SK-N-SH treated with all-trans-retinoic acid at 6 μM for 48 hours (cell line): Measurements from ENCODE around the gene TMEM222.

Source experiments
- ATAC-seq: fragments of 200-7000 bp; cut with Tn5 transposase; 3 replicates; pipeline ENCODE4 v1.9.1; 2020; ENCODE audit warnings: mild to moderate bottlenecking, moderate library complexity
- ARNTL ChIP-seq: fragments of 450-650 bp; formaldehyde crosslinking; IDR thresholded peaks from 2 replicates; pipeline ENCODE4 v1.5.0; 2020; ENCODE audit warnings: low read depth, mild to moderate bottlenecking, moderate library complexity, borderline replicate concordance
- BACH2 ChIP-seq: fragments of 250-450 bp; sonication (Bioruptor Pico); IDR thresholded peaks from 2 replicates; pipeline ENCODE4 v1.9.0; 2021; ENCODE audit warnings: mild to moderate bottlenecking, borderline replicate concordance
- CSDC2 ChIP-seq: fragments of 250-450 bp; sonication (Bioruptor Pico); IDR thresholded peaks from 2 replicates; pipeline ENCODE4 v1.5.0; 2020; ENCODE audit warnings: mild to moderate bottlenecking, moderate library complexity
- ESRRG ChIP-seq: fragments of 250-450 bp; sonication (Bioruptor Pico); IDR thresholded peaks from 2 replicates; pipeline ENCODE4 v1.6.1; 2021; ENCODE audit warnings: mild to moderate bottlenecking
- GLIS3 ChIP-seq: fragments of 250-450 bp; sonication (Bioruptor Pico); IDR thresholded peaks from 2 replicates; pipeline ENCODE4 v1.5.0; 2020; ENCODE audit warnings: mild to moderate bottlenecking, moderate library complexity
- ISL1 ChIP-seq: fragments of 250-450 bp; sonication (Bioruptor Pico); IDR thresholded peaks from 2 replicates; pipeline ENCODE4 v2.1.2; 2022; ENCODE audit warnings: mild to moderate bottlenecking, moderate library complexity
- OSR1 ChIP-seq: fragments of 250-450 bp; sonication (Bioruptor Pico); IDR thresholded peaks from 2 replicates; pipeline ENCODE4 v1.8.0; 2022; ENCODE audit warnings: moderate library complexity, mild to moderate bottlenecking, inconsistent platforms
- PPARA ChIP-seq: fragments of 250-450 bp; sonication (Bioruptor Pico); IDR thresholded peaks from 2 replicates; pipeline ENCODE4 v1.5.0; 2020; ENCODE audit warnings: mild to moderate bottlenecking, borderline replicate concordance
- RARB ChIP-seq: fragments of 250-450 bp; sonication (Bioruptor Pico); IDR thresholded peaks from 2 replicates; pipeline ENCODE4 v1.8.0; 2021; ENCODE audit warnings: mild to moderate bottlenecking, moderate library complexity
- SNAI2 ChIP-seq: fragments of 250-450 bp; sonication (Bioruptor Pico); IDR thresholded peaks from 2 replicates; pipeline ENCODE4 v1.5.0; 2020; ENCODE audit warnings: mild to moderate bottlenecking, moderate library complexity
- TCF4 ChIP-seq: fragments of 250-450 bp; sonication (Bioruptor Pico); IDR thresholded peaks from 2 replicates; pipeline ENCODE4 v1.8.0; 2021; ENCODE audit warnings: mild to moderate bottlenecking, moderate library complexity, borderline replicate concordance
- TOX ChIP-seq: fragments of 250-450 bp; sonication (Bioruptor Pico); IDR thresholded peaks from 2 replicates; pipeline ENCODE4 v1.8.0; 2021; ENCODE audit warnings: mild to moderate bottlenecking, moderate library complexity, borderline replicate concordance
- ZC3H10 ChIP-seq: fragments of 250-450 bp; sonication (Bioruptor Pico); IDR thresholded peaks from 2 replicates; pipeline ENCODE4 v1.5.1; 2021; ENCODE audit warnings: mild to moderate bottlenecking, moderate library complexity
- ZFP30 ChIP-seq: fragments of 450-650 bp; formaldehyde crosslinking; IDR thresholded peaks from 2 replicates; pipeline ENCODE4 v1.5.0; 2022; ENCODE audit warnings: mild to moderate bottlenecking, moderate library complexity
- ZNF565 ChIP-seq: fragments of 450-650 bp; formaldehyde crosslinking; conservative IDR thresholded peaks from 2 replicates; pipeline ENCODE4 v1.5.0; 2020; ENCODE audit warnings: low read depth, mild to moderate bottlenecking, moderate library complexity
- ZNF70 ChIP-seq: fragments of 450-650 bp; formaldehyde crosslinking; IDR thresholded peaks from 2 replicates; pipeline ENCODE4 v1.5.0; 2020; ENCODE audit warnings: mild to moderate bottlenecking, moderate library complexity
- ZNF8 ChIP-seq: fragments of 450-650 bp; formaldehyde crosslinking; IDR thresholded peaks from 2 replicates; pipeline ENCODE4 v1.5.0; 2020; ENCODE audit warnings: mild to moderate bottlenecking, moderate library complexity
- TF ChIP-seq, protein P1 (sequence below): fragments of 250-450 bp; sonication (Bioruptor Pico); IDR thresholded peaks from 2 replicates; pipeline ENCODE4 v1.5.0; 2020; ENCODE audit warnings: mild to moderate bottlenecking, moderate library complexity
- TF ChIP-seq, protein P2 (sequence below): fragments of 250-450 bp; sonication (Bioruptor Pico); IDR thresholded peaks from 2 replicates; pipeline ENCODE4 v1.8.0; 2020; ENCODE audit warnings: mild to moderate bottlenecking, moderate library complexity, borderline replicate concordance
- TF ChIP-seq, protein P3 (sequence below): fragments of 250-450 bp; sonication (Bioruptor Pico); IDR thresholded peaks from 2 replicates; pipeline ENCODE4 v1.5.1; 2020; ENCODE audit warnings: low read depth, mild to moderate bottlenecking, moderate library complexity
- TF ChIP-seq, protein P4 (sequence below): fragments of 250-450 bp; sonication (Bioruptor Pico); IDR thresholded peaks from 2 replicates; pipeline ENCODE4 v1.8.0; 2021; ENCODE audit warnings: low read depth, mild to moderate bottlenecking, moderate library complexity, borderline replicate concordance
- TF ChIP-seq, protein P5 (sequence below): fragments of 250-450 bp; sonication (Bioruptor Pico); IDR thresholded peaks from 2 replicates; pipeline ENCODE4 v1.5.1; 2021; ENCODE audit warnings: mild to moderate bottlenecking, moderate library complexity

TMEM222 gene

DNA sequence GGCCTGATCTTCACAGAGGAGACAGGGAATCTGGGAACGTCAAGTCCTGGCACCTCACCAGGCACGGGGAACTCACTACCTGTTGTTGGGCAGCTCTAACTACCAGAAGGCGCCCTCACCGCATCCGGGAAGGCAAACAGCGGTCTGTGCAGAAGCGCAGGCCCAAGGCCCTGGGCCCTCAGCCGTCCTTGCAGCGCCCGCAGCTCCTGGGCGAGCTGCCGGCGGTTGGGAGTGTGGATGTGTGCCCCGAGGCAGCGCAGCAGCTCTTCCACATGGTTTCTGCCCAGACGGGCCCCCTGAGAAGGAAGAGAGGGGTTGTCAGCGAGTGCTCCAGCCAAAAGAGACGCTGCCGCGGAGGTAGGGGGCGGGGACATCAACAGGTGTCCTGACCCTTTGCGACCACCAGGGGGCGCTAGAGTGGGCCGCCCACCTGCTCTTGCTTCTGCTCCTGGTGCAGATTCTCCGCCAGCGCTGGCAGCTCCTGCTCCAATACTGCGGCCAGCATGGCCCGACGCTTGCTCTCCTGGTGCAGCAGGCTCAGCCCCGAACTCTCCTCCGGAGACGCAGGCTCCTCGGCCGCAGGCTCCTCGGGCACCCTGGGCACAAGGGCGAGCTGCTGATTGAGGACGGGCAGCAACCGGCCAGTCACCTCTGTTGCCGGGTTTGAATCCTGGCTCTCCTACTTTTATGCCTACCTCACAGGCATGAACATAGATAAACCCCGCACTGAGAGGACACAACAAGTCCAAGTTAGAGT lies 35.5 kb downstream of the TMEM222 start:
- peak; percentile 91 for ATAC-seq

DNA sequence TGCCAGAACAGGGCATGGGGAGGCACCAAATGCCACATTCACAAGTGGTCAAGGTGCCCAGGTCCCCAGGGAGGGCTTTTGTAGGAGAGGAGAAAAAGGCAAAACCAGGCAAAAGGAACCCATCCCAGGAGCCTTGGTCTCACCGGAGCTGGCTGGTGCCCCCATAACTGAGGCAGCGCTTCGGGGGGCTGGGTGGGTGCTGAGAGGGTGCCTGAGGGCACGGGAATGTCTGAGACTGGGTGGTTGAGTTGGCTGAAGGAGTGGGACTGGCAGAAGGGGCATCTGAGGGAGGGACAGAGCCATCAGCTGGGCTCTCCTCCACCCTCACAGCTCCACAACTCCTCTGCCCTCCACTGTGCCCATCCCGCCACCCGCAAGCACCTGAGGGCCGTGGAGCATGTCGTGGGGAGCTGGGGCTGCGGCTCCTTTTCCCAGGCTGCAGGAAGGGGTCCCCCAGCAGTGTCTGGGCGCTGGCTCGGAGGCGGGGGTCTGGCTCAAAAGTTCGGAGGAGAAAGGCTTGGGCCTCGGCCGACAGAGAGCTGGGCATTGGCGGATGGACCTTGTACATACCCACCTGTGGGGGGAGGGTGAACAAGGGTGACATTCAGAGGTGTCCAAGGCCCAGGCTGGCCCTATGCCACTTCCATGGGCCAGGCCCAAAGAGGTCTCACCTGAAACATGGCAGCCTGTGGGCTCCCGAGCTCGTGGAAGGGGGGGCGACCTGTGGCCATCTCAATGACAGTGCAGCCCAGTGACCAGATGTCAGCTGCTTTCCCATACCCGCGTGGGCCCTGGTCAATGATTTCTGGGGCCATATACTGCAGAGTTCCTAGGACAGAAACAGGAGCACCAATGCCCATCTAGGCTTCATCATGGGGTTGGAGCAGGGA lies 36.3 kb downstream of the TMEM222 start:
- no peak for TF ChIP-seq TOX (CRISPR knock-in tag)
- ATAC-seq = no peak

More for the DNA sequence above, 35.5 kb downstream of the TMEM222 start:
- TF ChIP-seq ZNF8 (CRISPR knock-in tag) = no peak
- no peak for TF ChIP-seq ZFP30 (CRISPR knock-in tag)
- no peak for TF ChIP-seq ISL1 (CRISPR knock-in tag)
- no peak for TF ChIP-seq ZNF565 (CRISPR knock-in tag)
- TF ChIP-seq CSDC2 (CRISPR knock-in tag) = no peak
- no peak for TF ChIP-seq PPARA (CRISPR knock-in tag)
- no peak for TF ChIP-seq RARB
- TF ChIP-seq, protein P1, sequence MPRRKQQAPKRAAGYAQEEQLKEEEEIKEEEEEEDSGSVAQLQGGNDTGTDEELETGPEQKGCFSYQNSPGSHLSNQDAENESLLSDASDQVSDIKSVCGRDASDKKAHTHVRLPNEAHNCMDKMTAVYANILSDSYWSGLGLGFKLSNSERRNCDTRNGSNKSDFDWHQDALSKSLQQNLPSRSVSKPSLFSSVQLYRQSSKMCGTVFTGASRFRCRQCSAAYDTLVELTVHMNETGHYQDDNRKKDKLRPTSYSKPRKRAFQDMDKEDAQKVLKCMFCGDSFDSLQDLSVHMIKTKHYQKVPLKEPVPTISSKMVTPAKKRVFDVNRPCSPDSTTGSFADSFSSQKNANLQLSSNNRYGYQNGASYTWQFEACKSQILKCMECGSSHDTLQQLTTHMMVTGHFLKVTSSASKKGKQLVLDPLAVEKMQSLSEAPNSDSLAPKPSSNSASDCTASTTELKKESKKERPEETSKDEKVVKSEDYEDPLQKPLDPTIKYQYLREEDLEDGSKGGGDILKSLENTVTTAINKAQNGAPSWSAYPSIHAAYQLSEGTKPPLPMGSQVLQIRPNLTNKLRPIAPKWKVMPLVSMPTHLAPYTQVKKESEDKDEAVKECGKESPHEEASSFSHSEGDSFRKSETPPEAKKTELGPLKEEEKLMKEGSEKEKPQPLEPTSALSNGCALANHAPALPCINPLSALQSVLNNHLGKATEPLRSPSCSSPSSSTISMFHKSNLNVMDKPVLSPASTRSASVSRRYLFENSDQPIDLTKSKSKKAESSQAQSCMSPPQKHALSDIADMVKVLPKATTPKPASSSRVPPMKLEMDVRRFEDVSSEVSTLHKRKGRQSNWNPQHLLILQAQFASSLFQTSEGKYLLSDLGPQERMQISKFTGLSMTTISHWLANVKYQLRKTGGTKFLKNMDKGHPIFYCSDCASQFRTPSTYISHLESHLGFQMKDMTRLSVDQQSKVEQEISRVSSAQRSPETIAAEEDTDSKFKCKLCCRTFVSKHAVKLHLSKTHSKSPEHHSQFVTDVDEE = no peak
- no peak for TF ChIP-seq ARNTL (CRISPR knock-in tag)
- no peak for TF ChIP-seq TOX (CRISPR knock-in tag)
- TF ChIP-seq, protein P2, sequence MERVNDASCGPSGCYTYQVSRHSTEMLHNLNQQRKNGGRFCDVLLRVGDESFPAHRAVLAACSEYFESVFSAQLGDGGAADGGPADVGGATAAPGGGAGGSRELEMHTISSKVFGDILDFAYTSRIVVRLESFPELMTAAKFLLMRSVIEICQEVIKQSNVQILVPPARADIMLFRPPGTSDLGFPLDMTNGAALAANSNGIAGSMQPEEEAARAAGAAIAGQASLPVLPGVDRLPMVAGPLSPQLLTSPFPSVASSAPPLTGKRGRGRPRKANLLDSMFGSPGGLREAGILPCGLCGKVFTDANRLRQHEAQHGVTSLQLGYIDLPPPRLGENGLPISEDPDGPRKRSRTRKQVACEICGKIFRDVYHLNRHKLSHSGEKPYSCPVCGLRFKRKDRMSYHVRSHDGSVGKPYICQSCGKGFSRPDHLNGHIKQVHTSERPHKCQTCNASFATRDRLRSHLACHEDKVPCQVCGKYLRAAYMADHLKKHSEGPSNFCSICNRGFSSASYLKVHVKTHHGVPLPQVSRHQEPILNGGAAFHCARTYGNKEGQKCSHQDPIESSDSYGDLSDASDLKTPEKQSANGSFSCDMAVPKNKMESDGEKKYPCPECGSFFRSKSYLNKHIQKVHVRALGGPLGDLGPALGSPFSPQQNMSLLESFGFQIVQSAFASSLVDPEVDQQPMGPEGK (CRISPR knock-in tag) = no peak
- no peak for TF ChIP-seq SNAI2
- TF ChIP-seq OSR1 = no peak
- TF ChIP-seq, protein P3, sequence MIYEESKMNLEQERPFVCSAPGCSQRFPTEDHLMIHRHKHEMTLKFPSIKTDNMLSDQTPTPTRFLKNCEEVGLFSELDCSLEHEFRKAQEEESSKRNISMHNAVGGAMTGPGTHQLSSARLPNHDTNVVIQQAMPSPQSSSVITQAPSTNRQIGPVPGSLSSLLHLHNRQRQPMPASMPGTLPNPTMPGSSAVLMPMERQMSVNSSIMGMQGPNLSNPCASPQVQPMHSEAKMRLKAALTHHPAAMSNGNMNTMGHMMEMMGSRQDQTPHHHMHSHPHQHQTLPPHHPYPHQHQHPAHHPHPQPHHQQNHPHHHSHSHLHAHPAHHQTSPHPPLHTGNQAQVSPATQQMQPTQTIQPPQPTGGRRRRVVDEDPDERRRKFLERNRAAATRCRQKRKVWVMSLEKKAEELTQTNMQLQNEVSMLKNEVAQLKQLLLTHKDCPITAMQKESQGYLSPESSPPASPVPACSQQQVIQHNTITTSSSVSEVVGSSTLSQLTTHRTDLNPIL = no peak
- TF ChIP-seq, protein P4, sequence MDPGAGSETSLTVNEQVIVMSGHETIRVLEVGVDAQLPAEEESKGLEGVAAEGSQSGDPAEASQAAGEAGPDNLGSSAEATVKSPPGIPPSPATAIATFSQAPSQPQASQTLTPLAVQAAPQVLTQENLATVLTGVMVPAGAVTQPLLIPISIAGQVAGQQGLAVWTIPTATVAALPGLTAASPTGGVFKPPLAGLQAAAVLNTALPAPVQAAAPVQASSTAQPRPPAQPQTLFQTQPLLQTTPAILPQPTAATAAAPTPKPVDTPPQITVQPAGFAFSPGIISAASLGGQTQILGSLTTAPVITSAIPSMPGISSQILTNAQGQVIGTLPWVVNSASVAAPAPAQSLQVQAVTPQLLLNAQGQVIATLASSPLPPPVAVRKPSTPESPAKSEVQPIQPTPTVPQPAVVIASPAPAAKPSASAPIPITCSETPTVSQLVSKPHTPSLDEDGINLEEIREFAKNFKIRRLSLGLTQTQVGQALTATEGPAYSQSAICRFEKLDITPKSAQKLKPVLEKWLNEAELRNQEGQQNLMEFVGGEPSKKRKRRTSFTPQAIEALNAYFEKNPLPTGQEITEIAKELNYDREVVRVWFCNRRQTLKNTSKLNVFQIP (CRISPR knock-in tag) = no peak

DNA sequence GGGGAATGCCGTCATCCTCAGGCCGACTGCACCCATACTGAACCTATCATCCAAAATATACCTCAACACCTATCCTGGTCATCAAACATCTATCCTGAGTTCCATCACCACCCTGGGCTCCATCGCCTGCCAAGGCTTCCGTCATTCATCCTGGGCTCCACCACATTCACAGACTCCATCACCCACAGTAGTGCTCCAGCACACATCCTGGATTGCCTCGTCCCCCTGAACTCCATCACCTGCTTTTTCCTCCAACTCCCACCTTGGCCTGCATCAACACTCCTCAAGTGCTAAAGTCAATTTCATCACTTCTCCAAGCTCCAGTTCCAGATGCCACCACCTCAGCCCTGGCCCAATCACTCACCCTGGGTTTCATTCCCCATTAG lies 37.0 kb downstream of the TMEM222 start:
- TF ChIP-seq, protein P5, sequence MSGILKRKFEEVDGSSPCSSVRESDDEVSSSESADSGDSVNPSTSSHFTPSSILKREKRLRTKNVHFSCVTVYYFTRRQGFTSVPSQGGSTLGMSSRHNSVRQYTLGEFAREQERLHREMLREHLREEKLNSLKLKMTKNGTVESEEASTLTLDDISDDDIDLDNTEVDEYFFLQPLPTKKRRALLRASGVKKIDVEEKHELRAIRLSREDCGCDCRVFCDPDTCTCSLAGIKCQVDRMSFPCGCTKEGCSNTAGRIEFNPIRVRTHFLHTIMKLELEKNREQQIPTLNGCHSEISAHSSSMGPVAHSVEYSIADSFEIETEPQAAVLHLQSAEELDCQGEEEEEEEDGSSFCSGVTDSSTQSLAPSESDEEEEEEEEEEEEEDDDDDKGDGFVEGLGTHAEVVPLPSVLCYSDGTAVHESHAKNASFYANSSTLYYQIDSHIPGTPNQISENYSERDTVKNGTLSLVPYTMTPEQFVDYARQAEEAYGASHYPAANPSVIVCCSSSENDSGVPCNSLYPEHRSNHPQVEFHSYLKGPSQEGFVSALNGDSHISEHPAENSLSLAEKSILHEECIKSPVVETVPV (CRISPR knock-in tag) = no peak
- TF ChIP-seq ZC3H10 (CRISPR knock-in tag) = no peak
- no peak for TF ChIP-seq ZNF70 (CRISPR knock-in tag)
- TF ChIP-seq GLIS3 (CRISPR knock-in tag) = no peak
- no peak for TF ChIP-seq BACH2 (CRISPR knock-in tag)
- no peak for TF ChIP-seq TOX (CRISPR knock-in tag)
- no peak for TF ChIP-seq TCF4 (CRISPR knock-in tag)
- TF ChIP-seq ESRRG (CRISPR knock-in tag) = no peak
- ATAC-seq = no peak
